ENCODE data around the gene HOXD11.

The HOXD11 gene

GRCh38 chr2:176146645-176147044 lies 39.6 kb downstream of the HOXD11 start:
- no peak overlapping the region for H3K18ac ChIP-seq (ENCODE audit: low read length)
- no peak overlapping the region for H3K23ac ChIP-seq (ENCODE audit: low read depth, low read length, poor library complexity)
- no peak overlapping the region for H3K4me3 ChIP-seq (ENCODE audit: low read length in 2 of 2)
- no peak overlapping the region for H4K8ac ChIP-seq (ENCODE audit: low read depth, low read length)
- H2BK15ac ChIP-seq (ENCODE audit: low read length) = no peak overlapping the region
- no peak for DNase-seq (ENCODE audit: low spot score)
- no peaks in the 10 kb centered on the region for H3K4me1 ChIP-seq (ENCODE audit: control insufficient read depth in 2 of 2, insufficient read depth in 1 of 2, low read depth in 1 of 2, low read length in 2 of 2)
- H3K27me3 ChIP-seq (ENCODE audit: control insufficient read depth in 3 of 3, insufficient read depth in 3 of 3, low read depth in 1 of 3, low read length in 3 of 3) = peaks cover 43 to 97% (median 93%) of the 10 kb centered on the region in 3 experiments
- peaks cover 0 to 9% of the 10 kb centered on the region in 2 donors for H3K9me3 ChIP-seq (replicated peaks in 1 of 2; ENCODE audit: control insufficient read depth in 2 of 2, insufficient read depth in 1 of 2, low read depth in 1 of 2, low read length in 2 of 2)
- no peak overlapping the region for H4K91ac ChIP-seq (ENCODE audit: low read depth, low read length, poor library complexity)
- no peak overlapping the region for H3K14ac ChIP-seq (ENCODE audit: low read length)
- no peak overlapping the region for H3K4ac ChIP-seq (ENCODE audit: low read length)
- H2AFZ ChIP-seq (ENCODE audit: low read length) = no peak overlapping the region
- H3K9ac ChIP-seq (ENCODE audit: low read depth, low read length, poor library complexity) = no peak overlapping the region
- H2BK5ac ChIP-seq (ENCODE audit: low read length) = no peak overlapping the region
- no peaks in the 10 kb centered on the region for H3K36me3 ChIP-seq (replicated peaks in 1 of 2; ENCODE audit: control insufficient read depth in 2 of 2, insufficient read depth in 2 of 2, low read length in 2 of 2)
- H3K79me1 ChIP-seq (ENCODE audit: low read depth, low read length) = no peaks in the 10 kb centered on the region
- H2BK120ac ChIP-seq (ENCODE audit: low read depth, low read length) = no peak overlapping the region
- H3K27ac ChIP-seq (replicated peaks; ENCODE audit: low read length) = no peak overlapping the region
- H2AK5ac ChIP-seq (ENCODE audit: low read depth, low read length) = no peak overlapping the region
- no peak overlapping the region for H2BK12ac ChIP-seq (ENCODE audit: low read length)
- H3K4me2 ChIP-seq (ENCODE audit: insufficient read depth, low read length, poor library complexity, severe bottlenecking) = no peak overlapping the region

- H2BK15ac ChIP-seq (ENCODE audit: low read length) = no peak overlapping the region
- H3K4me1 ChIP-seq (ENCODE audit: control insufficient read depth in 2 of 2, insufficient read depth in 1 of 2, low read depth in 1 of 2, low read length in 2 of 2) = no peaks in the 10 kb centered on the region
- no peak overlapping the region for H3K23ac ChIP-seq (ENCODE audit: low read depth, low read length, poor library complexity)
- WGBS, 2 donors (ENCODE audit: extremely low coverage in 2 of 2, insufficient read length in 2 of 2, insufficient replicate concordance in 1 of 2) = no CpG with 5 or more reads among the region's 32 CpGs
- no peaks in the 10 kb centered on the region for H3K79me1 ChIP-seq (ENCODE audit: low read depth, low read length)
- H3K27me3 ChIP-seq (ENCODE audit: control insufficient read depth in 3 of 3, insufficient read depth in 3 of 3, low read depth in 1 of 3, low read length in 3 of 3) = peaks cover 48 to 97% (median 94%) of the 10 kb centered on the region in 3 experiments
- peaks cover 0 to 9% of the 10 kb centered on the region in 2 donors for H3K9me3 ChIP-seq (replicated peaks in 1 of 2; ENCODE audit: control insufficient read depth in 2 of 2, insufficient read depth in 1 of 2, low read depth in 1 of 2, low read length in 2 of 2)
- H3K14ac ChIP-seq (ENCODE audit: low read length) = no peak overlapping the region
- no peak overlapping the region for H2BK5ac ChIP-seq (ENCODE audit: low read length)
- H3K9ac ChIP-seq (ENCODE audit: low read depth, low read length, poor library complexity) = no peak overlapping the region
- no peak overlapping the region for H2BK12ac ChIP-seq (ENCODE audit: low read length)
- H2AK5ac ChIP-seq (ENCODE audit: low read depth, low read length) = no peak overlapping the region
- H4K8ac ChIP-seq (ENCODE audit: low read depth, low read length) = no peak overlapping the region
- H4K91ac ChIP-seq (ENCODE audit: low read depth, low read length, poor library complexity) = no peak overlapping the region
- H3K27ac ChIP-seq (replicated peaks; ENCODE audit: low read length) = no peak overlapping the region
- DNase-seq (ENCODE audit: low spot score) = no peak
- no peak overlapping the region for H3K4me3 ChIP-seq (ENCODE audit: low read length in 2 of 2)
- H3K4ac ChIP-seq (ENCODE audit: low read length) = no peak overlapping the region
- H3K36me3 ChIP-seq (replicated peaks in 1 of 2; ENCODE audit: control insufficient read depth in 2 of 2, insufficient read depth in 2 of 2, low read length in 2 of 2) = no peaks in the 10 kb centered on the region
- peak overlapping the region; percentile 35 for H2AFZ ChIP-seq (ENCODE audit: low read length)
- no peak overlapping the region for H2BK120ac ChIP-seq (ENCODE audit: low read depth, low read length)
- H3K4me2 ChIP-seq (ENCODE audit: insufficient read depth, low read length, poor library complexity, severe bottlenecking) = no peak overlapping the region
- peak overlapping the region; percentile 13 for H3K18ac ChIP-seq (ENCODE audit: low read length)
Measured at GRCh38 chr2:176147210-176147799, 40.2 kb downstream of the HOXD11 start.

- Histone ChIP-seq H3K27ac (replicated peaks; ENCODE audit: low read length) (no peak overlapping the region), H3K4me1 (ENCODE audit: control insufficient read depth in 2 of 2, insufficient read depth in 1 of 2, low read depth in 1 of 2, low read length in 2 of 2) (no peaks in the 10 kb centered on the region), H3K4ac (ENCODE audit: low read length) (no peak overlapping the region), H3K27me3 (ENCODE audit: control insufficient read depth in 3 of 3, insufficient read depth in 3 of 3, low read depth in 1 of 3, low read length in 3 of 3) (peaks cover 54 to 97% (median 95%) of the 10 kb centered on the region in 3 experiments), H4K8ac (ENCODE audit: low read depth, low read length) (no peak overlapping the region), H2AK5ac (ENCODE audit: low read depth, low read length) (no peak overlapping the region), H3K18ac (ENCODE audit: low read length) (no peak overlapping the region), H2BK12ac (ENCODE audit: low read length) (no peak overlapping the region), H3K14ac (ENCODE audit: low read length) (no peak overlapping the region), H2BK15ac (ENCODE audit: low read length) (no peak overlapping the region), H3K9me3 (replicated peaks in 1 of 2; ENCODE audit: control insufficient read depth in 2 of 2, insufficient read depth in 1 of 2, low read depth in 1 of 2, low read length in 2 of 2) (peaks cover 0 to 9% of the 10 kb centered on the region in 2 donors), H2BK5ac (ENCODE audit: low read length) (peak overlapping the region; percentile 13), H3K23ac (ENCODE audit: low read depth, low read length, poor library complexity) (no peak overlapping the region), H3K4me3 (ENCODE audit: low read length in 2 of 2) (no peak overlapping the region), H3K9ac (ENCODE audit: low read depth, low read length, poor library complexity) (no peak overlapping the region), H3K4me2 (ENCODE audit: insufficient read depth, low read length, poor library complexity, severe bottlenecking) (no peak overlapping the region), H2BK120ac (ENCODE audit: low read depth, low read length) (no peak overlapping the region), H3K36me3 (replicated peaks in 1 of 2; ENCODE audit: control insufficient read depth in 2 of 2, insufficient read depth in 2 of 2, low read length in 2 of 2) (no peaks in the 10 kb centered on the region), H4K91ac (ENCODE audit: low read depth, low read length, poor library complexity) (no peak overlapping the region), H2AFZ (ENCODE audit: low read length) (no peak overlapping the region), H3K79me1 (ENCODE audit: low read depth, low read length) (no peaks in the 10 kb centered on the region)
- DNase-seq (ENCODE audit: low spot score) = no peak
- WGBS, 2 donors (ENCODE audit: extremely low coverage in 2 of 2, insufficient read length in 2 of 2, insufficient replicate concordance in 1 of 2) = no CpG with 5 or more reads among the region's 31 CpGs
Measured at GRCh38 chr2:176147800-176148496, 40.9 kb downstream of the HOXD11 start.

GRCh38 chr2:176148751-176149421 lies 41.8 kb downstream of the HOXD11 start:
- no peaks in the 10 kb centered on the region for H3K36me3 ChIP-seq (replicated peaks in 1 of 2; ENCODE audit: control insufficient read depth in 2 of 2, insufficient read depth in 2 of 2, low read length in 2 of 2)

More at GRCh38 chr2:176148751-176149421, 41.8 kb downstream of the HOXD11 start:
- no peak overlapping the region for H4K91ac ChIP-seq (ENCODE audit: low read depth, low read length, poor library complexity)
- no peak overlapping the region for H3K4me2 ChIP-seq (ENCODE audit: insufficient read depth, low read length, poor library complexity, severe bottlenecking)
- H2AFZ ChIP-seq (ENCODE audit: low read length) = no peak overlapping the region
- H3K27ac ChIP-seq (replicated peaks; ENCODE audit: low read length) = no peak overlapping the region
- H2AK5ac ChIP-seq (ENCODE audit: low read depth, low read length) = no peak overlapping the region
- no peak overlapping the region for H2BK5ac ChIP-seq (ENCODE audit: low read length)
- no CpG with 5 or more reads among the region's 11 CpGs for WGBS, 2 donors (ENCODE audit: extremely low coverage in 2 of 2, insufficient read length in 2 of 2, insufficient replicate concordance in 1 of 2)
- H3K4ac ChIP-seq (ENCODE audit: low read length) = no peak overlapping the region
- no peaks in the 10 kb centered on the region for H3K79me1 ChIP-seq (ENCODE audit: low read depth, low read length)
- H2BK120ac ChIP-seq (ENCODE audit: low read depth, low read length) = no peak overlapping the region
- H3K9me3 ChIP-seq (replicated peaks in 1 of 2; ENCODE audit: control insufficient read depth in 2 of 2, insufficient read depth in 1 of 2, low read depth in 1 of 2, low read length in 2 of 2) = peaks cover 0 to 9% of the 10 kb centered on the region in 2 donors
- peak overlapping the region; percentile 50 for H3K14ac ChIP-seq (ENCODE audit: low read length)
- no peak overlapping the region for H3K4me3 ChIP-seq (ENCODE audit: low read length in 2 of 2)
- no peak for DNase-seq (ENCODE audit: low spot score)
- no peak overlapping the region for H3K23ac ChIP-seq (ENCODE audit: low read depth, low read length, poor library complexity)
- no peak overlapping the region for H2BK15ac ChIP-seq (ENCODE audit: low read length)
- H4K8ac ChIP-seq (ENCODE audit: low read depth, low read length) = no peak overlapping the region
- H2BK12ac ChIP-seq (ENCODE audit: low read length) = no peak overlapping the region
- peaks cover 58 to 97% (median 95%) of the 10 kb centered on the region in 3 experiments for H3K27me3 ChIP-seq (ENCODE audit: control insufficient read depth in 3 of 3, insufficient read depth in 3 of 3, low read depth in 1 of 3, low read length in 3 of 3)
- H3K4me1 ChIP-seq (ENCODE audit: control insufficient read depth in 2 of 2, insufficient read depth in 1 of 2, low read depth in 1 of 2, low read length in 2 of 2) = no peaks in the 10 kb centered on the region
- no peak overlapping the region for H3K18ac ChIP-seq (ENCODE audit: low read length)
- H3K9ac ChIP-seq (ENCODE audit: low read depth, low read length, poor library complexity) = no peak overlapping the region
